PC-3 (cell line): Measurements from ENCODE around the gene KLHL7. TPM values are rescaled to one million over a fixed set of nuclear protein-coding genes. Genes with fewer than 3 reads are reported as not detected.

ENCODE experiments used
- ATAC-seq: fragments of 200-7000 bp; cut with Tn5 transposase; 2 replicates; pipeline ENCODE4 v1.9.1; 2020; ENCODE audit warnings: mild to moderate bottlenecking, moderate library complexity
- BruUV-seq: library from RNA; stranded (reverse); fragments of 400-500 nt; replicated peaks from 2 replicates; lab custom pipeline; 2021; lab: Mats Ljungman, UMichigan
- CTCF ChIA-PET: fragments of 300-600 bp; sonication (Branson Sonifier 250); formaldehyde crosslinking; loops from one replicate; lab custom pipeline; 2022; ENCODE audit warnings: antibody characterized with exemption; lab: Charles Lee
- POLR2A ChIA-PET: fragments of 300-600 bp; sonication (Branson Sonifier 250); formaldehyde crosslinking; loops from one replicate; lab custom pipeline; 2022; ENCODE audit warnings: antibody characterized with exemption; ENCODE audit not compliant: unreplicated experiment; lab: Charles Lee
- DNase-seq: peaks from one replicate; pipeline ENCODE4 v3.0.0-alpha.2; 2015
- H2AFZ ChIP-seq: fragments of 300-600 bp; sonication (generic); 2 replicates; pipeline ENCODE4 v1.6.0; 2016; ENCODE audit warnings: antibody characterized with exemption, low read length
- H3F3A ChIP-seq: fragments of 300-600 bp; sonication (generic); one replicate; pipeline ENCODE4 v1.6.0; 2017; ENCODE audit warnings: antibody characterized with exemption, low read length, control low read depth, mild to moderate bottlenecking; ENCODE audit not compliant: unreplicated experiment
- H3K27ac ChIP-seq: fragments of 300-600 bp; sonication (generic); 2 replicates; pipeline ENCODE4 v1.5.1; 2016; ENCODE audit warnings: mild to moderate bottlenecking, low read length
- H3K27me3 ChIP-seq: fragments of 300-600 bp; sonication (generic); 2 replicates; pipeline ENCODE4 v1.6.1; 2016; ENCODE audit warnings: low read length, mixed read lengths
- H3K36me3 ChIP-seq: fragments of 300-600 bp; sonication (generic); 2 replicates; pipeline ENCODE4 v1.6.1; 2016; ENCODE audit warnings: low read depth, mixed run types, low read length, mixed read lengths
- H3K4me1 ChIP-seq: fragments of 300-600 bp; sonication (generic); 2 replicates; pipeline ENCODE4 v1.5.1; 2016; ENCODE audit warnings: low read length; ENCODE audit not compliant: insufficient read depth
- H3K4me2 ChIP-seq: fragments of 300-600 bp; sonication (generic); 2 replicates; pipeline ENCODE4 v1.6.0; 2016; ENCODE audit warnings: low read length
- H3K4me3 ChIP-seq: fragments of 300-600 bp; sonication (generic); 2 replicates; pipeline ENCODE4 v1.5.1; 2016; ENCODE audit warnings: mild to moderate bottlenecking, low read length, mixed read lengths
- H3K79me2 ChIP-seq: fragments of 300-600 bp; sonication (generic); 2 replicates; pipeline ENCODE4 v1.6.1; 2017; ENCODE audit warnings: low read length, mixed read lengths
- H3K9ac ChIP-seq: fragments of 300-600 bp; sonication (generic); 2 replicates; pipeline ENCODE4 v1.6.0; 2016; ENCODE audit warnings: mild to moderate bottlenecking, low read length
- H3K9me2 ChIP-seq: fragments of 300-600 bp; sonication (generic); replicated peaks from 2 replicates; pipeline ENCODE4 v1.6.1; 2016; ENCODE audit warnings: mixed run types, low read length, mixed read lengths
- H3K9me3 ChIP-seq: fragments of 300-600 bp; sonication (generic); 2 replicates; pipeline ENCODE4 v1.6.1; 2016; ENCODE audit warnings: low read length, mixed read lengths
- H4K20me1 ChIP-seq: fragments of 300-600 bp; sonication (generic); 2 replicates; pipeline ENCODE4 v1.6.1; 2016; ENCODE audit warnings: low read length, mixed read lengths
- EZH2 ChIP-seq: fragments of 300-600 bp; sonication (generic); IDR thresholded peaks from one replicate; pipeline ENCODE4 v1.6.1; 2017; ENCODE audit warnings: antibody characterized with exemption, mild to moderate bottlenecking, low read length; ENCODE audit not compliant: unreplicated experiment
- EZH2phosphoT487 ChIP-seq: fragments of 300-600 bp; sonication (generic); IDR thresholded peaks from 2 replicates; pipeline ENCODE4 v1.6.1; 2018; ENCODE audit warnings: mild to moderate bottlenecking, antibody characterized with exemption, low read length, borderline replicate concordance
- intact Hi-C: fragments of 100-400 bp; cut with micrococcal nuclease; formaldehyde crosslinking; loops from 2 replicates; pipeline ENCODE4 v1.9.0; 2023
- total RNA-seq: library from RNA; depleted of rRNA; stranded (reverse); fragments of >200 nt; gene quantifications from 2 replicates; pipeline ENCODE4 v1.2.3, GENCODE V29; 2014
- TF ChIP-seq, protein P1 (sequence below): fragments of 300-600 bp; sonication (generic); conservative IDR thresholded peaks from 2 replicates; pipeline ENCODE4 v1.5.1; 2017; ENCODE audit warnings: antibody characterized with exemption, low read depth, mild to moderate bottlenecking, low read length

Gene KLHL7
- total RNA-seq, 1 experiment from 2014 or later = 31.1 TPM

GRCh38 chr7:23107781-23108180 lies 2.2 kb downstream of the KLHL7 start:
- no peaks in the 10 kb centered on the region for H3F3A ChIP-seq
- TF ChIP-seq EZH2phosphoT487 (no peak), EZH2 (no peak)
- TF ChIP-seq, protein P1, sequence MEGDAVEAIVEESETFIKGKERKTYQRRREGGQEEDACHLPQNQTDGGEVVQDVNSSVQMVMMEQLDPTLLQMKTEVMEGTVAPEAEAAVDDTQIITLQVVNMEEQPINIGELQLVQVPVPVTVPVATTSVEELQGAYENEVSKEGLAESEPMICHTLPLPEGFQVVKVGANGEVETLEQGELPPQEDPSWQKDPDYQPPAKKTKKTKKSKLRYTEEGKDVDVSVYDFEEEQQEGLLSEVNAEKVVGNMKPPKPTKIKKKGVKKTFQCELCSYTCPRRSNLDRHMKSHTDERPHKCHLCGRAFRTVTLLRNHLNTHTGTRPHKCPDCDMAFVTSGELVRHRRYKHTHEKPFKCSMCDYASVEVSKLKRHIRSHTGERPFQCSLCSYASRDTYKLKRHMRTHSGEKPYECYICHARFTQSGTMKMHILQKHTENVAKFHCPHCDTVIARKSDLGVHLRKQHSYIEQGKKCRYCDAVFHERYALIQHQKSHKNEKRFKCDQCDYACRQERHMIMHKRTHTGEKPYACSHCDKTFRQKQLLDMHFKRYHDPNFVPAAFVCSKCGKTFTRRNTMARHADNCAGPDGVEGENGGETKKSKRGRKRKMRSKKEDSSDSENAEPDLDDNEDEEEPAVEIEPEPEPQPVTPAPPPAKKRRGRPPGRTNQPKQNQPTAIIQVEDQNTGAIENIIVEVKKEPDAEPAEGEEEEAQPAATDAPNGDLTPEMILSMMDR = no peak
- intact Hi-C loops = loop anchor here (2.0 kb wide), 2 partner anchors 21 to 75 kb away; partner anchors contain the start of gene NUP42
- CTCF ChIA-PET = interaction anchor here (1.5 to 2.2 kb wide), 2 partner anchors 22 to 77 kb away, joined by 4 to 14 read pairs; no protein-coding TSS in a partner anchor
- H3K27ac ChIP-seq = no peak overlapping the region
- peaks cover 48% of the 10 kb centered on the region for H3K79me2 ChIP-seq
- H3K4me3 ChIP-seq = peak overlapping the region; percentile 98
- peaks cover 5% of the 10 kb centered on the region; the same call in 1 of the 2 replicates for H4K20me1 ChIP-seq
- H3K4me1 ChIP-seq = peaks cover 14% of the 10 kb centered on the region
- no peaks in the 10 kb centered on the region for H3K9me2 ChIP-seq
- no peaks in the 10 kb centered on the region for H3K9me3 ChIP-seq
- DNase-seq (no peak), ATAC-seq (no peak)
- no TSS peak for BruUV-seq
- H3K36me3 ChIP-seq = no peaks in the 10 kb centered on the region
- peak overlapping the region; percentile 83 for H3K4me2 ChIP-seq
- no peak overlapping the region for H2AFZ ChIP-seq
- no peak overlapping the region for H3K9ac ChIP-seq
- POLR2A ChIA-PET = no interaction called here
- no peaks in the 10 kb centered on the region for H3K27me3 ChIP-seq

DNA sequence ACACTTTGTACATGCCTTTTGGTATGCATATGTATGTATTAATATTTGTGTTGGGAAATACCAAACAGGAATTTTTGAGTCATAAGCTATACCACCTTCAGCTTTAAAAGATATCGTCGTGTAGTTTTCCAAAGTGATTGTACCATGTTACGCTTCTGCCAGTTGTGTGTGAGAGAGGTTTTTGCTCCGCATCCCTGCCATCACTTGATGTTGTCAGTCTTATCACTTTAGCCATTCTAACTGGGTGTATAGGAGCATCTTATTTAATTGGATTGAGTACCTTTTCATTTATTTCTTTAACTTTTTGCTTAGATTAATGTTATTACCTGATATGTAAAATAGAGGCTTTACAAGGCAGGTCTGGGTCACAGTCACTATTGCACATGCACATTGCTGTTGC lies 3.4 kb downstream of the KLHL7 start:
- H4K20me1 ChIP-seq = peaks cover 5% of the 10 kb centered on the region; the same call in 1 of the 2 replicates
- peaks cover 14% of the 10 kb centered on the region for H3K4me1 ChIP-seq

GRCh38 chr7:23109470-23109869 lies 3.9 kb downstream of the KLHL7 start:
- no TSS peak for BruUV-seq

More for the DNA sequence above, 3.4 kb downstream of the KLHL7 start:
- no peaks in the 10 kb centered on the region for H3K9me3 ChIP-seq
- no peak for DNase-seq
- H3K36me3 ChIP-seq = no peaks in the 10 kb centered on the region
- H3K4me2 ChIP-seq = no peak overlapping the region
- intact Hi-C loops = no loop called here
- peaks cover 48% of the 10 kb centered on the region for H3K79me2 ChIP-seq
- no peaks in the 10 kb centered on the region for H3F3A ChIP-seq
- no peak for ATAC-seq
- no peaks in the 10 kb centered on the region for H3K9me2 ChIP-seq
- no peak overlapping the region for H3K27ac ChIP-seq
- BruUV-seq = no TSS peak
- no peak overlapping the region for H3K4me3 ChIP-seq
- H3K27me3 ChIP-seq = no peaks in the 10 kb centered on the region
- no peak overlapping the region for H2AFZ ChIP-seq
- H3K9ac ChIP-seq = no peak overlapping the region
- POLR2A ChIA-PET = no interaction called here
- CTCF ChIA-PET = no interaction called here
- TF ChIP-seq EZH2 (no peak), EZH2phosphoT487 (no peak)
- TF ChIP-seq, protein P1 = no peak

More at GRCh38 chr7:23109470-23109869, 3.9 kb downstream of the KLHL7 start:
- H3K79me2 ChIP-seq = peaks cover 48% of the 10 kb centered on the region
- CTCF ChIA-PET = no interaction called here
- no peak overlapping the region for H3K4me3 ChIP-seq
- H3K27ac ChIP-seq = no peak overlapping the region
- no peak for DNase-seq
- intact Hi-C loops = no loop called here
- no peak for TF ChIP-seq EZH2
- no peak for TF ChIP-seq EZH2phosphoT487
- TF ChIP-seq, protein P1 = no peak
- H3K36me3 ChIP-seq = no peaks in the 10 kb centered on the region
- ATAC-seq = no peak
- no peak overlapping the region for H2AFZ ChIP-seq
- peaks cover 14% of the 10 kb centered on the region for H3K4me1 ChIP-seq
- no peak overlapping the region for H3K4me2 ChIP-seq
- peaks cover 5% of the 10 kb centered on the region; the same call in 1 of the 2 replicates for H4K20me1 ChIP-seq
- POLR2A ChIA-PET = no interaction called here
- no peaks in the 10 kb centered on the region for H3K27me3 ChIP-seq
- no peaks in the 10 kb centered on the region for H3K9me3 ChIP-seq
- H3K9me2 ChIP-seq = no peaks in the 10 kb centered on the region
- no peak overlapping the region for H3K9ac ChIP-seq
- H3F3A ChIP-seq = no peaks in the 10 kb centered on the region
